Neural cell (in vitro differentiated cells): ENCODE results near the gene KXD1. TPM values are rescaled to one million over a fixed set of nuclear protein-coding genes. Genes with fewer than 3 reads are reported as not detected.
"Not testable (repeated sequence)": the region's sequence is repeated elsewhere in the genome, so short reads cannot be mapped to it uniquely, and the experiment has no call there.

ENCODE experiments used
- H2AFZ ChIP-seq: fragments of 200-600, 300-800 bp; sonication (generic), shearing (Covaris generic); 2 replicates; pipeline ENCODE4 v1.6.0; 2014; ENCODE audit warnings: low read depth, mild to moderate bottlenecking, antibody characterized with exemption, low read length, moderate library complexity
- H3F3A ChIP-seq: fragments of 200-600 bp; shearing (Covaris generic); 2 replicates; pipeline ENCODE4 v1.6.1; 2016; ENCODE audit warnings: mild to moderate bottlenecking, moderate library complexity, mixed read lengths, antibody characterized with exemption, low read length; ENCODE audit not compliant: insufficient read depth, poor library complexity, severe bottlenecking
- H3K27ac ChIP-seq: fragments of 200-600, 300-800 bp; sonication (generic), shearing (Covaris generic); 2 replicates; pipeline ENCODE4 v1.5.1; 2014; ENCODE audit warnings: mild to moderate bottlenecking, low read length, moderate library complexity
- H3K27me3 ChIP-seq: fragments of 300-800, 200-600 bp; sonication (generic), shearing (Covaris generic); 2 replicates; pipeline ENCODE4 v1.6.0; 2014; ENCODE audit warnings: mild to moderate bottlenecking, low read depth, low read length, moderate library complexity; ENCODE audit not compliant: insufficient read depth
- H3K36me3 ChIP-seq: fragments of 300-800, 200-600 bp; sonication (generic), shearing (Covaris generic); 2 replicates; pipeline ENCODE4 v1.5.1; 2014; ENCODE audit warnings: mild to moderate bottlenecking, antibody characterized with exemption, low read length, moderate library complexity; ENCODE audit not compliant: insufficient read depth
- H3K4me2 ChIP-seq: fragments of 300-800, 200-600 bp; sonication (generic), shearing (Covaris generic); 2 replicates; pipeline ENCODE4 v1.6.0; 2014; ENCODE audit warnings: mild to moderate bottlenecking, low read length
- H3K4me3 ChIP-seq: fragments of 300-800, 200-600 bp; sonication (generic), shearing (Covaris generic); 2 replicates; pipeline ENCODE4 v1.5.1; 2014; ENCODE audit warnings: mild to moderate bottlenecking, low read length, moderate library complexity
- H3K79me2 ChIP-seq: fragments of 200-600 bp; shearing (Covaris generic); replicated peaks from 2 replicates; pipeline ENCODE4 v1.6.0; 2014; ENCODE audit warnings: mild to moderate bottlenecking, low read length, moderate library complexity; ENCODE audit not compliant: insufficient read depth
- H3K9ac ChIP-seq: fragments of 300-800, 200-600 bp; sonication (generic), shearing (Covaris generic); 2 replicates; pipeline ENCODE4 v1.6.1; 2016; ENCODE audit warnings: mild to moderate bottlenecking, low read length, mixed read lengths
- H3K9me2 ChIP-seq: fragments of 200-600 bp; shearing (Covaris generic); 2 replicates; pipeline ENCODE4 v1.6.1; 2016; ENCODE audit warnings: mild to moderate bottlenecking, low read length, mixed read lengths; ENCODE audit not compliant: insufficient read depth
- H3K9me3 ChIP-seq: fragments of 200-600, 300-800 bp; sonication (generic), shearing (Covaris generic); 2 replicates; pipeline ENCODE4 v1.6.1; 2016; ENCODE audit warnings: mild to moderate bottlenecking, mixed run types, low read length, moderate library complexity, mixed read lengths
- H4K20me1 ChIP-seq: fragments of 200-600 bp; shearing (Covaris generic); 2 replicates; pipeline ENCODE4 v1.6.1; 2016; ENCODE audit warnings: mild to moderate bottlenecking, mixed run types; ENCODE audit not compliant: insufficient read depth
- CTCF ChIP-seq: fragments of 450-650 bp; IDR thresholded peaks from 2 replicates; pipeline ENCODE4 v1.5.1; 2014; ENCODE audit warnings: antibody characterized with exemption, mild to moderate bottlenecking, moderate library complexity; ENCODE audit not compliant: poor library complexity, severe bottlenecking
- EP300 ChIP-seq: fragments of 450-650 bp; conservative IDR thresholded peaks from 2 replicates; pipeline ENCODE4 v1.6.1; 2014; ENCODE audit warnings: antibody characterized with exemption, mild to moderate bottlenecking, moderate library complexity; ENCODE audit not compliant: poor library complexity, severe bottlenecking
- EZH2 ChIP-seq: fragments of 200-600, 300-800 bp; shearing (Covaris generic), sonication (generic); IDR thresholded peaks from 2 replicates; pipeline ENCODE4 v1.6.1; 2014; ENCODE audit warnings: antibody characterized with exemption, low read length, borderline replicate concordance, mild to moderate bottlenecking; ENCODE audit not compliant: insufficient read depth, poor library complexity, severe bottlenecking
- MXI1 ChIP-seq: fragments of 450-650 bp; conservative IDR thresholded peaks from 2 replicates; pipeline ENCODE4 v1.6.1; 2014; ENCODE audit warnings: antibody characterized with exemption, mild to moderate bottlenecking; ENCODE audit not compliant: poor library complexity, severe bottlenecking
- POLR2AphosphoS5 ChIP-seq: IDR thresholded peaks from 2 replicates; pipeline ENCODE4 v1.6.1; 2012
- RAD21 ChIP-seq: fragments of 450-650 bp; conservative IDR thresholded peaks from 2 replicates; pipeline ENCODE4 v1.6.1; 2014; ENCODE audit warnings: antibody characterized with exemption, mild to moderate bottlenecking, moderate library complexity
- REST ChIP-seq: IDR thresholded peaks from 2 replicates; pipeline ENCODE4 v1.6.1; 2012; ENCODE audit warnings: borderline replicate concordance
- SMC3 ChIP-seq: fragments of 450-650 bp; conservative IDR thresholded peaks from 2 replicates; pipeline ENCODE4 v1.6.1; 2014; ENCODE audit warnings: antibody characterized with exemption, mild to moderate bottlenecking, moderate library complexity; ENCODE audit not compliant: poor library complexity
- TAF1 ChIP-seq: IDR thresholded peaks from 2 replicates; pipeline ENCODE4 v1.6.1; 2012; ENCODE audit warnings: low read depth
- polyA plus RNA-seq: library from polyadenylated mRNA; depleted of rRNA; stranded (reverse); fragments of >200 nt; gene quantifications from 2 replicates; pipeline ENCODE4 v1.2.3, GENCODE V29; 2014

Gene KXD1
- polyA plus RNA-seq, 1 donor from 2014 or later: 55.8 TPM

GRCh38 chr19:18591735-18592385 lies 34.2 kb downstream of the KXD1 start:
- H3K9me2 ChIP-seq: no peaks in the 10 kb centered on the region
- TF ChIP-seq EZH2 (no peak), MXI1 (no peak), POLR2AphosphoS5 (no peak), CTCF (no peak), TAF1 (no peak), RAD21 (no peak)
- H3K36me3 ChIP-seq: no peaks in the 10 kb centered on the region
- H3K9ac ChIP-seq: no peak overlapping the region
- H3K79me2 ChIP-seq: no peaks in the 10 kb centered on the region
- H2AFZ ChIP-seq: no peak overlapping the region
- no peaks in the 10 kb centered on the region for H3K9me3 ChIP-seq
- H3K4me3 ChIP-seq: no peak overlapping the region
- H3K27ac ChIP-seq: no peak overlapping the region
- no peak overlapping the region for H3K4me2 ChIP-seq
- H3F3A ChIP-seq: no peaks in the 10 kb centered on the region
- H3K27me3 ChIP-seq: no peaks in the 10 kb centered on the region
- no peaks in the 10 kb centered on the region for H4K20me1 ChIP-seq

GRCh38 chr19:18592732-18593131 lies 35.1 kb downstream of the KXD1 start:
- not testable (repeated sequence) for H3K27ac ChIP-seq, H3K9me2 ChIP-seq, H3K9me3 ChIP-seq, H3F3A ChIP-seq, H3K36me3 ChIP-seq, H4K20me1 ChIP-seq, H2AFZ ChIP-seq, H3K27me3 ChIP-seq, H3K4me3 ChIP-seq, H3K9ac ChIP-seq, H3K4me2 ChIP-seq, H3K79me2 ChIP-seq

GRCh38 chr19:18593367-18594095 lies 35.9 kb downstream of the KXD1 start:
- no peak overlapping the region for H2AFZ ChIP-seq
- H3K9me3 ChIP-seq: no peaks in the 10 kb centered on the region
- no peak overlapping the region for H3K4me2 ChIP-seq
- H3K9ac ChIP-seq: peak overlapping the region; percentile 60
- H3K79me2 ChIP-seq: no peaks in the 10 kb centered on the region
- no peaks in the 10 kb centered on the region for H3F3A ChIP-seq
- peak overlapping the region; percentile 65 for H3K4me3 ChIP-seq
- no peaks in the 10 kb centered on the region for H3K27me3 ChIP-seq
- no peaks in the 10 kb centered on the region for H3K36me3 ChIP-seq
- H3K27ac ChIP-seq: no peak overlapping the region
- no peaks in the 10 kb centered on the region for H4K20me1 ChIP-seq
- TF ChIP-seq REST (no peak), CTCF (no peak), RAD21 (no peak), TAF1 (no peak), SMC3 (no peak), EZH2 (no peak), EP300 (no peak), MXI1 (no peak), POLR2AphosphoS5 (no peak)
- H3K9me2 ChIP-seq: no peaks in the 10 kb centered on the region
